SK-N-SH treated with all-trans-retinoic acid at 6 μM for 48 hours (cell line): ENCODE results near the gene FRMD4B.

Experiments used
- ATAC-seq: fragments of 200-7000 bp; cut with Tn5 transposase; 3 replicates; pipeline ENCODE4 v1.9.1; 2020; ENCODE audit warnings: mild to moderate bottlenecking, moderate library complexity
- ARNTL ChIP-seq: fragments of 450-650 bp; formaldehyde crosslinking; IDR thresholded peaks from 2 replicates; pipeline ENCODE4 v1.5.0; 2020; ENCODE audit warnings: low read depth, mild to moderate bottlenecking, moderate library complexity, borderline replicate concordance
- CREB5 ChIP-seq: fragments of 250-450 bp; sonication (Bioruptor Pico); IDR thresholded peaks from 2 replicates; pipeline ENCODE4 v1.5.1; 2020; ENCODE audit warnings: low read depth, mild to moderate bottlenecking, moderate library complexity
- CSDC2 ChIP-seq: fragments of 250-450 bp; sonication (Bioruptor Pico); IDR thresholded peaks from 2 replicates; pipeline ENCODE4 v1.5.0; 2020; ENCODE audit warnings: mild to moderate bottlenecking, moderate library complexity
- CSRNP3 ChIP-seq: fragments of 250-450 bp; sonication (Bioruptor Pico); IDR thresholded peaks from 2 replicates; pipeline ENCODE4 v1.5.1; 2021; ENCODE audit warnings: mild to moderate bottlenecking, moderate library complexity
- ISL1 ChIP-seq: fragments of 250-450 bp; sonication (Bioruptor Pico); IDR thresholded peaks from 2 replicates; pipeline ENCODE4 v2.1.2; 2022; ENCODE audit warnings: mild to moderate bottlenecking, moderate library complexity
- OSR1 ChIP-seq: fragments of 250-450 bp; sonication (Bioruptor Pico); IDR thresholded peaks from 2 replicates; pipeline ENCODE4 v1.8.0; 2022; ENCODE audit warnings: moderate library complexity, mild to moderate bottlenecking, inconsistent platforms
- PATZ1 ChIP-seq: fragments of 250-450 bp; sonication (Bioruptor Pico); IDR thresholded peaks from 2 replicates; pipeline ENCODE4 v1.8.0; 2020; ENCODE audit warnings: mild to moderate bottlenecking, moderate library complexity, borderline replicate concordance
- POU6F1 ChIP-seq: fragments of 250-450 bp; sonication (Bioruptor Pico); IDR thresholded peaks from 2 replicates; pipeline ENCODE4 v1.8.0; 2021; ENCODE audit warnings: low read depth, mild to moderate bottlenecking, moderate library complexity, borderline replicate concordance
- PPARA ChIP-seq: fragments of 250-450 bp; sonication (Bioruptor Pico); IDR thresholded peaks from 2 replicates; pipeline ENCODE4 v1.5.0; 2020; ENCODE audit warnings: mild to moderate bottlenecking, borderline replicate concordance
- SNAI2 ChIP-seq: fragments of 250-450 bp; sonication (Bioruptor Pico); IDR thresholded peaks from 2 replicates; pipeline ENCODE4 v1.5.0; 2020; ENCODE audit warnings: mild to moderate bottlenecking, moderate library complexity
- TCF4 ChIP-seq: fragments of 250-450 bp; sonication (Bioruptor Pico); IDR thresholded peaks from 2 replicates; pipeline ENCODE4 v1.8.0; 2021; ENCODE audit warnings: mild to moderate bottlenecking, moderate library complexity, borderline replicate concordance
- ZC3H10 ChIP-seq: fragments of 250-450 bp; sonication (Bioruptor Pico); IDR thresholded peaks from 2 replicates; pipeline ENCODE4 v1.5.1; 2021; ENCODE audit warnings: mild to moderate bottlenecking, moderate library complexity
- ZFP3 ChIP-seq: fragments of 250-450 bp; sonication (Bioruptor Pico); IDR thresholded peaks from 2 replicates; pipeline ENCODE4 v1.5.0; 2020; ENCODE audit warnings: mild to moderate bottlenecking, moderate library complexity
- ZNF565 ChIP-seq: fragments of 450-650 bp; formaldehyde crosslinking; conservative IDR thresholded peaks from 2 replicates; pipeline ENCODE4 v1.5.0; 2020; ENCODE audit warnings: low read depth, mild to moderate bottlenecking, moderate library complexity
- ZNF8 ChIP-seq: fragments of 450-650 bp; formaldehyde crosslinking; IDR thresholded peaks from 2 replicates; pipeline ENCODE4 v1.5.0; 2020; ENCODE audit warnings: mild to moderate bottlenecking, moderate library complexity

The FRMD4B gene

GRCh38 chr3:69218079-69218478, 167.8 kb downstream of the FRMD4B start:
- no peak for ATAC-seq
- no peak for TF ChIP-seq ZNF8 (CRISPR knock-in tag)
- no peak for TF ChIP-seq ISL1 (CRISPR knock-in tag)
- no peak for TF ChIP-seq TCF4 (CRISPR knock-in tag)
- TF ChIP-seq ZFP3 (CRISPR knock-in tag), result no peak
- TF ChIP-seq OSR1 (CRISPR knock-in tag), result no peak
- no peak for TF ChIP-seq CSDC2
- TF ChIP-seq POU6F1 (CRISPR knock-in tag), result no peak
- TF ChIP-seq CREB5, result no peak

GRCh38 chr3:69216981-69217380, 168.9 kb downstream of the FRMD4B start:
- TF ChIP-seq ZNF8 (CRISPR knock-in tag) (no peak), PPARA (CRISPR knock-in tag) (no peak), ZNF565 (CRISPR knock-in tag) (no peak), SNAI2 (no peak), CSRNP3 (CRISPR knock-in tag) (no peak), POU6F1 (CRISPR knock-in tag) (no peak), ZFP3 (CRISPR knock-in tag) (no peak), OSR1 (CRISPR knock-in tag) (no peak), CSDC2 (no peak), ISL1 (CRISPR knock-in tag) (no peak), ZC3H10 (CRISPR knock-in tag) (no peak), ARNTL (CRISPR knock-in tag) (no peak), PATZ1 (CRISPR knock-in tag) (no peak), TCF4 (CRISPR knock-in tag) (no peak)
- TF ChIP-seq, all 23 proteins: peak for 0

GRCh38 chr3:69214241-69214640, 171.6 kb downstream of the FRMD4B start:
- TF ChIP-seq PATZ1 (CRISPR knock-in tag) (no peak), ZNF565 (CRISPR knock-in tag) (no peak), OSR1 (CRISPR knock-in tag) (no peak), ISL1 (CRISPR knock-in tag) (no peak), TCF4 (CRISPR knock-in tag) (no peak), CSDC2 (no peak), POU6F1 (CRISPR knock-in tag) (no peak)
- peak; percentile 30; the same call in 1 of the 3 replicates for ATAC-seq

More at GRCh38 chr3:69216981-69217380, 168.9 kb downstream of the FRMD4B start:
- no peak for ATAC-seq
